Measurements from ENCODE around the gene ERBB2. TPM values are rescaled to one million over a fixed set of nuclear protein-coding genes. Genes with fewer than 3 reads are reported as not detected.

The ERBB2 gene
- total and polyA plus RNA-seq, 9 of the 15 experiments (the other 6 are each of a cell fraction or from before 2014, with no cell fraction given), result 0.74 to 5.6 (median 3.3) TPM

GRCh38 chr17:39719563-39720355 is 19.9 kb downstream of the ERBB2 start:
- H3K36me3 ChIP-seq (ENCODE audit: control insufficient read depth, insufficient read depth, low read length), result no peaks in the 10 kb centered on the region
- peaks cover 5 to 29% of the 10 kb centered on the region in 2 experiments; a peak in 4 of 5 replicates for H3K4me1 ChIP-seq (replicated peaks in 1 of 2; ENCODE audit: control insufficient read depth in 2 of 2, insufficient read depth in 2 of 2, low read length in 2 of 2)
- FAIRE-seq, result no peak
- no peak overlapping the region for H3K4me3 ChIP-seq
- DNase-seq (ENCODE audit: extremely low read depth in 1 of 4, low spot score in 3 of 4), result no peak
- BruUV-seq (replicated peaks), result no TSS peak
- H3K79me2 ChIP-seq (ENCODE audit: control insufficient read depth, insufficient read depth, low read length), result no peaks in the 10 kb centered on the region
- no peak overlapping the region for H2AFZ ChIP-seq (ENCODE audit: low read depth, low read length)
- no peak overlapping the region; a peak in 1 of 4 replicates for H3K9ac ChIP-seq (ENCODE audit: insufficient read depth in 1 of 2, low read depth in 2 of 2, low read length in 2 of 2)
- TF ChIP-seq MYC (IDR thresholded peaks at IDR 0.05; ENCODE audit: low read depth, low read length), result no peak
- no peak for TF ChIP-seq MYC (CRISPR knock-in tag; IDR thresholded peaks at IDR 0.05; ENCODE audit: borderline replicate concordance, low read depth)
- TF ChIP-seq ZBTB43 (CRISPR knock-in tag; IDR thresholded peaks at IDR 0.05), result no peak
- in situ Hi-C loops (cut with MboI) (no loop called here), intact Hi-C loops (cut with micrococcal nuclease) (no loop called here)
- ChIA-PET POLR2A (interaction anchor here (1.5 kb wide), 1 partner anchor 9 kb away, joined by 5 read pairs; no protein-coding TSS in a partner anchor), CTCF (ENCODE audit: low intra/inter-chr PET ratio) (no interaction called here)
- H4K20me1 ChIP-seq (replicated peaks; ENCODE audit: control insufficient read depth, insufficient read depth, low read length), result no peaks in the 10 kb centered on the region
- no peak overlapping the region for H3K27ac ChIP-seq (ENCODE audit: extremely low read depth, low read depth, low read length)
- H3K4me2 ChIP-seq (ENCODE audit: insufficient read depth, low read length), result no peak overlapping the region
- no peak for ATAC-seq
- WGBS (ENCODE audit: insufficient coverage, low coverage, missing lambda C conversion rate), result 53% methylated on average over 4 of the region's 7 CpGs
- no peaks in the 10 kb centered on the region for H3K9me3 ChIP-seq (replicated peaks; ENCODE audit: control insufficient read depth, insufficient read depth, low read depth, low read length)
- H3K9me1 ChIP-seq (ENCODE audit: control insufficient read depth, insufficient read depth, low read length), result no peaks in the 10 kb centered on the region
- H3K27me3 ChIP-seq (ENCODE audit: control insufficient read depth in 2 of 2, insufficient read depth in 2 of 2, low read length in 2 of 2), result no peaks in the 10 kb centered on the region
